Measurements from ENCODE around the gene NDUFS5.
"Not testable (repeated sequence)": the region's sequence is repeated elsewhere in the genome, so short reads cannot be mapped to it uniquely, and the experiment has no call there.

The NDUFS5 gene

GRCh38 chr1:39003281-39003680, 22.9 kb upstream of the NDUFS5 start:
- DNase-seq (ENCODE audit: low read depth in 2 of 2), result peak in 1 of 2 donors; percentile 44
- TF ChIP-seq CTCF (IDR thresholded peaks at IDR 0.05; ENCODE audit: low read depth, low read length), result no peak
- H3K4me3 ChIP-seq (replicated peaks in 1 of 2; ENCODE audit: low read depth in 2 of 2, low read length in 2 of 2), result no peak overlapping the region

- TF ChIP-seq CTCF (IDR thresholded peaks at IDR 0.05; ENCODE audit: low read depth, low read length), result no peak
- DNase-seq (ENCODE audit: low read depth in 2 of 2), result peak in 1 of 2 donors; percentile 23
- no peak overlapping the region for H3K4me3 ChIP-seq (replicated peaks in 1 of 2; ENCODE audit: low read depth in 2 of 2, low read length in 2 of 2)
These were observed 22.4 kb upstream of the NDUFS5 start for GRCh38 chr1:39003794-39004193.

- no peak for DNase-seq (ENCODE audit: low read depth in 2 of 2)
- no peak for TF ChIP-seq CTCF (IDR thresholded peaks at IDR 0.05; ENCODE audit: low read depth, low read length)
- H3K4me3 ChIP-seq (replicated peaks in 1 of 2; ENCODE audit: low read depth in 2 of 2, low read length in 2 of 2), result no peak overlapping the region
These were observed 19.9 kb upstream of the NDUFS5 start for GRCh38 chr1:39006287-39006686.

GRCh38 chr1:39006726-39007645, 19.2 kb upstream of the NDUFS5 start:
- H3K4me3 ChIP-seq (replicated peaks in 1 of 2; ENCODE audit: low read depth in 2 of 2, low read length in 2 of 2), result no peak overlapping the region
- no peak for DNase-seq (ENCODE audit: low read depth in 2 of 2)
- TF ChIP-seq CTCF (IDR thresholded peaks at IDR 0.05; ENCODE audit: low read depth, low read length), result no peak

- H3K4me3 ChIP-seq (replicated peaks in 1 of 2; ENCODE audit: low read depth in 2 of 2, low read length in 2 of 2); DNase-seq (ENCODE audit: low read depth in 2 of 2): not testable (repeated sequence)
These were observed 11.2 kb upstream of the NDUFS5 start for GRCh38 chr1:39014956-39015355.

GRCh38 chr1:39016604-39017171, 9.5 kb upstream of the NDUFS5 start:
- TF ChIP-seq CTCF (IDR thresholded peaks at IDR 0.05; ENCODE audit: low read depth, low read length), result no peak
- no peak overlapping the region for H3K4me3 ChIP-seq (replicated peaks in 1 of 2; ENCODE audit: low read depth in 2 of 2, low read length in 2 of 2)
- DNase-seq (ENCODE audit: low read depth in 2 of 2), result no peak

GRCh38 chr1:39017266-39017665, 8.9 kb upstream of the NDUFS5 start:
- DNase-seq (ENCODE audit: low read depth in 2 of 2), result no peak
- no peak overlapping the region for H3K4me3 ChIP-seq (replicated peaks in 1 of 2; ENCODE audit: low read depth in 2 of 2, low read length in 2 of 2)
- TF ChIP-seq CTCF (IDR thresholded peaks at IDR 0.05; ENCODE audit: low read depth, low read length), result no peak

GRCh38 chr1:39020494-39020893, 5.7 kb upstream of the NDUFS5 start:
- H3K4me3 ChIP-seq (replicated peaks in 1 of 2; ENCODE audit: low read depth in 2 of 2, low read length in 2 of 2), result not testable (repeated sequence)

More at GRCh38 chr1:39020494-39020893, 5.7 kb upstream of the NDUFS5 start:
- not testable (repeated sequence) for DNase-seq (ENCODE audit: low read depth in 2 of 2)

All from cardiac fibroblast (primary cell).